Stimulated activated CD8-positive, alpha-beta memory T cell treated with anti-CD3 and anti-CD28 coated beads, Interleukin-12 subunit alpha, Interleukin-12 subunit beta, amount 100 ng/mL, for 1 hour (primary cell): ENCODE measurements around the gene OR9Q1.
"Not testable (repeated sequence)": the region's sequence is repeated elsewhere in the genome, so short reads cannot be mapped to it uniquely, and the experiment has no call there.

ENCODE experiments used
- DNase-seq: peaks from one replicate; pipeline ENCODE4 v3.0.0-alpha.2; 2020; ENCODE audit warnings: low read depth

Gene OR9Q1

DNA sequence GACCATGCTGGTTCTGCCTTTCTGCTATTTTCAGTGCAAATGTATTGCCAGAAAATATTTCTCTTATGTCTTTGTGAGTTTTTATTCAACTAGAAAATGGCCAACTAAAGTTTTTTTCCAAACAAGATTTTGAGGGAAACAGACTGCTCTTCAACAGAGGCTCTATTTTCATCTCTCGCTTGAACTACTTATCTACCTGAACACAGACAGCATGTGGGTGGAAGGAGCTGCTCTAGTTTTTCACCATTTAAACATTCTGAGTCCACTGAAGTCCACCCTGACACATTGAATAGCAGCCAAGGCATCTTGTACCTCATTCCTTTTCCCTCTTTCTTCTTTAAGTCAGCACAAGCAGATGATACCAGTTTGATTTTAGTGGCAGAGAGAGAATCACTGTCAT, 111.5 kb downstream of the OR9Q1 start:
- no peak for DNase-seq

DNA sequence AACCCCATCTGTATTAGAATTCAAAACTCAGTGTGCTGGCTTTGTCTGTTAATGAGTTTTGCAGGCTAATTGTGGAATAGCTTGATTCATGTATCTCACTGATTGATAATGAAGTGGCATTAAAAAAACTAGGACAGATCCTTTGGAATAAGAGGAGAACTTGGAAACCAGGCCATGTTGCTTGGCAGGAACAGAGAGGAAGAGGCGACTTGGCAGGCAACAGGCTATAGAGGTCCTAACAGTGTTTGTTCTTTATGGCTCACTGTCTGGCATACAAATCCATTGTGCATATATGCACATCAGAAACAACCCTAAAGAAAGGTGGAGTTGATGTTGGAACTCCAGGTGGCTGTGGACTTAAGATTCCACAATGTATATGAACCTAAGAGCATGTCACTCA, 119.1 kb downstream of the OR9Q1 start:
- DNase-seq, result no peak

DNA sequence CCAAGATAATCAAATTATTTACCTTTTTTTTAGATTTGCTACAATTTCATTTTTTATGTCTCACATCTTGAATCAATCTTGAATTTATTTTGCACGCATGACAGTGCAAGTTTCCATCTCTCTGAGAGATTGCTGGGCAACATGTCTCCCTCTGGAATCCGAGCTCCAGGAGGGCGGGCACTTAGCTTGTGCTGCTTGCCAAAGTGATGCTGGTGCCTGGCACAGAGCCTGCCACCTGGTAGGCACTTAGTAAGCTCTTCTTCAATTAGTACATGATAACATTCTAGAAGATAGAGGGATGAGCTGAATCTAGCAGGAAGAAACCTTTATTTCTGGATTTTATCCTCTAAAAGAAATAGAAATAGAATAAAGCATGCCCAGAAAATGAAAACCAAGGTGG, 129.1 kb downstream of the OR9Q1 start:
- no peak for DNase-seq

DNA sequence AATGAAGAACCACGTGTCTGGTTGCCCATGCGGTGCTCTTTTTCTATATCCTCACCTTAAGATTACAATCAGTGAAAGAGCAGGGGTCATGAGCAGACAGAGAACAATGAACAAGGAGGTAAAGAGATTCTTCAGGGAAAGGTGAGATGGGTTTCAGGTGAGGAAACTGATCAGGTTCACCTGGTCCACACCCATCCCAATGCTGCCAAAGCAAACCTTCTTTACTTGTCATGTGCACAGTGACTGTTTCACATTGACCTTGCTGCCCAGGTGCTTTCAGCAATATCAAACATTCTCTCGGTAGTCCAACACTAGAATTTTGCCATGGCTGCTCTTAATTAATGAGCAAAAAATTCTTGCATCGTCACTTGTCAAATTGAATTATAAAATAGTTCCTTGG, 140.7 kb downstream of the OR9Q1 start:
- DNase-seq, result no peak

DNA sequence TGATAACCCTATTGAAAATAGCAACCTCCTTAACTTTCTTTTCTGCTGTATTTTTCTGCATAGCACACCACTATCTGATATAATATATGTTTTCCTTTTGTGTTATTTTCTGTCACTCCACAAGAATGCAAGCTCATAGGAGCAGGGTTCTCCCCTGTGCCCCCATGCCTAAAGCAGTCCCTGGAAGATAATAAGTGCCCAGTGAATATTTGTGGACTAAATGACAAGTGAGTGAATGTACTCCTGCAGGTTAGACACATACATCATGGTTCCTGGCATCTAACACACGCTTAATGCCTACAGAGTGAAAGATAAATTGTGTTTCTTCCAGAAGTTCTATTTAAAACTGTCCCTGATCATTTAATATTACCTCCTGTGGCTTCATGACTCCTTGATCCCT, 141.3 kb downstream of the OR9Q1 start:
- DNase-seq, result no peak

DNA sequence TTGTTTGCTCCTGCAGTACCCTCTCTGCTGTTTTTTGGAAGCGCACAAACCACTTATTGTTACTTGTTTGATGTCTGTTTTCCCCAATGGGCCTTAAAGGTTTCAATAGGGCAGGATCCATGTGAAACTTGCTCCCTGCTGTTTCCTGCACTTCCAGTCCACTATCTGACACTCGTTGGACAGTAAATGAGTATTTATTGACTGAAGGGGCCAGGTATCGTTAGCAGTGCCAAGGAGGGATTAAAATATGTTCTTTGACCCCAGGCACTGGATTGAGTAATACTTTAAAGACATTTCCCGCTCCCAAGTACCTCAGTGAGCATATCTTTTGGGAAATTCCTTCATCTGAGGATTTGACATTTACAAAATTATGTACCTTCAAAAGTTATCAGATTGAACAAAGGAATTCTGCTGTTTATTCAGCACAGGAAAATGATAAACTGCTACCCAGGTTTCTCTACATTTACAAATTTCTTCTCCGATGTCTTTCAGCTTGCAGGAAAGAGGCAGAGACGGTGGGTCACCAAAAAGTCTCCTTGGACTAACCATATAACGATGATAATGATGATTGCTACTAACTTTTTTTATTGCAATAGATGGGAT, 141.9 kb downstream of the OR9Q1 start:
- DNase-seq, result no peak

DNA sequence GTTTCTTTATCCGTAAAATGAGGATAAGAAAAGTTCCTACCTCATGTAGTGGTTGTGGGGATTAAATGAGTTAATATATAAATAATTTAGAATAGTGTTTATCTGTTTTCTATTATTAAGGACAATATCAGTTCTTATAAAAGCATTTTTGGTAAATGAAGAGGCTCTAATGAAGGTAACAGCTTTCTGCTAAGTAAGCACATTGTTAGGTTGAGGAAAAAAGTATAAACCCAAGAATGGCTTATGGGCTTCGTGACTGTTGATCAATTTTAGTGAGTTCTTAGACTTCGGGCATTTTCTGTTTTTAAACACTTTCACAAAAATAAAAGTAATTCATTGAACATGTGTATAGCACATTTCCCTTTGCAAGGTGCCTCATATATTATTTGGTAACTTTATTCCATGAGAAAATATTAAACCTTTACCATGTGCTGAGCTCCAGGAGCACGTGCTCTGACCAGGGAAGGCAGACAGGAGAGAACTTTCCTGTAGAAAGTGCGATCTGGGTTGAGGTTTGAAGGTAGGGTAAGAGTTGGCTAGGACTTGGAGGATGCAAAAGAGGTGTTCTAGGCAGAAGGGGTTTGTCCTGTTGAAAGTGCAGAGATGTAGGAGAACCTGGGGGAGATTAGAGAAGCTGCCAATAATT, 153.9 kb downstream of the OR9Q1 start:
- DNase-seq, result no peak

DNA sequence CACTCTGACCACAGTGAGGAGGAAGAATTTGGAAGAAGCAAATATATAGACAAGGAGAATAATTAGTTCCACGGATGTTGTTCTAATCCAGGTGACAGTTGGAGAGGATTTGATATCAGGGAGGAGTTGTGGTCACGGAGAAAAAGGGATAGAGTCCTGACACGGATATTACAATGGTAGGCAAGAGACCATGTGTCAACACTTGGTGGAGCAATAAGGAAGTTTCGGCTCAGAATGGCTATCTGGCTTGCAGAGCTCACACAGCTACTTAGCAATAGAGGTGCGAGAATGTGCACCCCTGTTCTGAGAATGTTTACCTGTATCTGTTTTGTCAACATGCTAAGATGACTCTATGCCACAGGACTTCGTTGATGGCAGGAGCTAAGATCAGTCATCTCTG, 154.8 kb downstream of the OR9Q1 start:
- DNase-seq, result no peak

DNA sequence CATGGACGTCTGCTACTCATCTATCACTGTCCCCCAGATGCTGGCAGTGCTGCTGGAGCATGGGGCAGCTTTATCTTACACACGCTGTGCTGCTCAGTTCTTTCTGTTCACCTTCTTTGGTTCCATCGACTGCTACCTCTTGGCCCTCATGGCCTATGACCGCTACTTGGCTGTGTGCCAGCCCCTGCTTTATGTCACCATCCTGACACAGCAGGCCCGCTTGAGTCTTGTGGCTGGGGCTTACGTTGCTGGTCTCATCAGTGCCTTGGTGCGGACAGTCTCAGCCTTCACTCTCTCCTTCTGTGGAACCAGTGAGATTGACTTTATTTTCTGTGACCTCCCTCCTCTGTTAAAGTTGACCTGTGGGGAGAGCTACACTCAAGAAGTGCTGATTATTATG, 156.0 kb downstream of the OR9Q1 start:
- DNase-seq, result no peak

DNA sequence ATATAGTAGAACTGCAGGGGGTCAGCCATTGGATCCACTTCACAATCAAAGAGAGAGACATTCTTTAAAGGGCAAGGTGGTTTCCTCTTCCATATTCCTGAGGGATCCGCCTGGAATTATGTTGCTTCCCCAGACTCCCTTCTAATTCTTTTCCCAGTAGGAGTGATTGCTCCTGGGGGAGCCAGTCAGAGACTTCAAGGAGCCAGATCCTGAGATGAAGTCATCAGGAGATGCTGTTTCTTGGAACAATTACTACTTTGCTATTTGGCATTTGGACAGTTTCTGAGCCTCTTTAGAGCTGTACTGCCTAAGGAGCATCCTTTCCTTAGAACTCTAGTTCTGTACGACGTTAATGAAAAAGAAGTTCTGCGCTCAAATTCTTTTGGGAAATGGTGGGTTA, 163.3 kb downstream of the OR9Q1 start:
- no peak for DNase-seq

DNA sequence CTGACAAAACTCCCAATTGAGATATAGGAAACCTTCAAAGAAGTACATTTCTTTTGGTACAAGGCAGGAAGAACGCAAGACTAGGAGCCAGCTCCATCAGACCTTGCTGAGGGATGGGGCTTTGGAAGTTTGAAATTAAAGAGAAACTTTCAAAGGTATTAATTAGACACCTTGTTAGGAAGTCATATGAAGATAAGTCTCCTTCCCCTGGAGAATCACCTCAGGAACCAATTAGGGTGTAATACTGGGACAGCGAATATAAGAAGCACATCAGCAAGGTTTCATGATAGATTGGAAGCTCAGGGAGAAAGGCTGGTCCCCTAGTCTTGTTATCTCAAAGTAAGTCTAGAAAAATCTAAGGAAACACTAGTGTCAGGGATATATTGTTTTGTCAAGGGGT, 165.1 kb downstream of the OR9Q1 start, which contains the start of gene OR9Q2:
TSS of gene OR9Q2 (plus strand) at position 301 of the 400 bp plus-strand sequence. CDS start 1,421 bp downstream, outside the sequence.
- no peak for DNase-seq

DNA sequence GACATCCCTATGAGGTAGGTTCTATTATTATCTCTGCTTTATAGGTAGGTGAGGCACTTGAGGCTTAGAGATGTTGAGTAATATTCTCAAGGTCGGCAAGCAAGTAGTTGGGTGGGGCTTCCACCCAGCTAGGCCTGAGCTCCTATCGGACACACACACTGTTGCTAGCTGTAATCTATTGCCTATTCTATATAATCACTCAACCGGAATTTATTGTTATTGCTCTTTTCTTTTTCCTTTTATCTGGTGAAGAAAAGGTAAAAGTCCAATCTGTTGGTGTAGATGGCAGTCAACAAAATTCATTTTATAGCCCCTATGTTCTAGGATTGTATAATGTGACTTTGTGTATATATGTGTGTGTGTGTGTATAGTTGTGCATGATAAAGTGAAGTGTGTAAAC, 168.5 kb downstream of the OR9Q1 start:
- DNase-seq, result no peak

DNA sequence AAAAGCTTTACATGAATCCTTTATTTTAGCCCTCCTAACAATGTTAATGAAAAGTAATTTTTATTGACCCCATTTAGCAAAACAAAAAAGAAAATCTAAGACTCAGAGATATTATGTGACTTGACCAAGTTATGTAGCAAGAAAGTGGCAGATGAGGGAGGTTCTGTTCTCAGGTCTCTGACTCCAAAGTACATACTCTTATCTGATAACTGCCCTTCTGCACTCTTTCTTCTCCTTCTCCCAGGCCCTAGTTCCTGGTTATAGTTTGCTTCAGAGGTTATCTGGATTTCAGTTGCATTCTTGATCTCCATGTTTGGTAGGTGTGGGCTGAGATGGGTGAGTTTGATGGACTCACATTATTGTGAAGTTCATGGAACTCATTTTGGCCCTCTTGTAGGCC, 169.7 kb downstream of the OR9Q1 start:
- no peak for DNase-seq

DNA sequence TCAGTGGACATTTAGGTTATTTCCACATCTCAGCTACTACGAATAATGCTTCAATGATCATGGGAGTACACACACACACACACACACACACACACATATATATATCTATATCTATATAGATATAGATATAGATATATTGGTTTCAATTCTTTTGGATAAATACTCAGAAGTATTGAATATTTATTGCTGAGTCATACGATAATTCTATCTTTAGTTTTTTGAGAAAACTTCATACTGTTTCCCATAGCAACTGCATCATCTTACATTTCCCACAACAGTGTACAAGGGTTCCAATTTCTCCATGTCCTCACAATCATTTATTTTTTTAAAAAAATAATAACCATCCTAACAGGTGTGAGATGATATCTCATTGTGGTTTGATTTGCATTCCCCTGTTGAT, 172.3 kb downstream of the OR9Q1 start:
- no peak for DNase-seq

DNA sequence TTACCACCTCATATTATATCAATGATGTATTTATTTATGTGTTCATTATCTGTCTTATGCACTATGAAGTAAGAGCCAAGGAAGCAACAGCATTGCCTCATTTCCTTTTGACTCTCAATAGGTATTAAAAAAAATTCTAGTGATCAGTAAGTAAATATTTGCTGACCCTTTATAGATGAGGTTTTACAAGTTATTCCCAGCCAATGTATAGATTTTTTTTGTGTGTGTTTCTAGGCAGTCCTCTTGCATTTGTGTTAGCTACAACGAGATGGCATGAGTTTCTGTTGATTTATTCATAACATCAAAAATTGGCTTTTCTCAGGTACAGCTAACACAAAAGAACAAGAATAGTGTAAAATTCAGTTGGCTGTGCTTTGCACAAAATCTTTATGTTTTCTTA, 175.6 kb downstream of the OR9Q1 start:
- no peak for DNase-seq

DNA sequence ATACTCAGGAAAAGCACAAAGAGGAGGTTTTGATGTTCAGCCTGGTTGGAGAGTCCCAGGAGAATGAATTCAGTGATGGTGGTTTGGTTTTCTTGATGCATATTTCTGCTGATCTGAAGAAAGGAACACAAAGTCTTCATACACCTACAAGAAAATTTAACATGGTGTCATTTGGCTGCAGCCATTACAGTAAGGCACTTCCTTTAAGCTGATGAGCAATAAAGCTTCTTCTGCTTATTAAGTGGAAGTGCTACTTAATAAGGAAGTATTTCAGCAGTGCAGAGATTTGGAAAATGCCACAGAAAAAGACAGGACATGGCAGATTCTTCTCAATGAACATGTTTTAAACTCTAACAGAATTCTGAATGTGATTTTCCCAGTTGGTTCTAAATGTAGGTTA, 180.4 kb downstream of the OR9Q1 start, which contains the start of gene OR1S2:
TSS of gene OR1S2 (minus strand) at position 101 of the 400 bp plus-strand sequence. CDS start at position 101, 0 bp downstream.
- DNase-seq, result no peak

DNA sequence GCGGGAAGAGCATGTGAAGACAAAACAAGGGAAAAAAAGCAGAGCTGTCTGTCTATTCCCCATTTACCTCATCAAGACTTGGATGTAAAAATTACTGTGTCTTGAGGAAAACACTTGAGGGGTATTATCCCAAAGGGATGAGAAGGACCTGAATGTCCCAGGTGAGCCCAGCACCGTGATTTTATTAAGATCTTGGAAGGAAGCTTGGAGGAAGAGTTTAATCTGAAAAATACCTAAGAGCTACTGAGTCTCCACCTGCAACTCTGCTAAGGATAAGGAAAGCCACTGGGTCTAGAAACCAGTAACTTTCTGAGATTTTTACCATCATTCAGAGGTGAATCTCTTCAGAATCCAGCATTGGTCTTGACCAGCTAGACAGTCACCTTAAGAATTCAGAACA, 188.7 kb downstream of the OR9Q1 start, which contains the start of gene OR1S1:
TSS of gene OR1S1 (plus strand) at position 301 of the 400 bp plus-strand sequence.
- not testable (repeated sequence) for DNase-seq

DNA sequence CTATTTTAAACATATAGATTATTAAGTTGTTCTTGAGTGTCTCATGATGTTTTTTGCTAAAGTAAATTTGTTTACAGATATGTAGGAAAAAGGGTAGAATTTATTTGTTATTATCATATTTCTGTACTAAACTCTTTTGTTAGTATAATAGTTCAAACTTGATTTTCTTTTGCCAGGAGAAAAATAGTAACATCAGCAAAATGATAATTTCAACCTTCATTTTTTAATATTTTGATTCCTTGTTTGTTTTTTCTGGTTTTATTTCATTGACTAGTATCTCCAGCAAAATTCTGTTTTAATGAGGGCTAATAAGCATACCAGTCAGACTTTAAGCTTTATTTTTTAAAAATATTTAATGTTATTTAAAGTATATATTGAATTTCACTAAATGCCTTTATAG, 192.8 kb downstream of the OR9Q1 start:
- DNase-seq, result no peak

DNA sequence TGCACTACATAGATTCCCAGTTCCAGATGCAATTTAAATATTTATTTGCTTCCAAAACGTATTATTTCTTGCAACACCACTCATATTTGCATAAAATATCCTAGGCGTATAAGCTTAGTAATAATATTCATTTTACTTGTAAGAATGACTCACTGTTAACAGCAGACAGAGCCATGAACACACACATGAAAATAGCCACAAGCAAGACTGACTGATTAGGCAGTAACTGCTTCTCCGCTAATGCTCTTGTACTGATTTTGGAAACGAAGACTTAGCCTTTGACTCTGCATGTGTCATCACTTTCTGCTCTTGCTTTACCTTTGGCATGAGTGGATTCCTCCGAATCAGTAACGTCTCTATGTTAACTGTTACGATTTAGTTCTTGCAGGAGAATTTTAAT, 199.0 kb downstream of the OR9Q1 start:
- DNase-seq, result no peak

DNA sequence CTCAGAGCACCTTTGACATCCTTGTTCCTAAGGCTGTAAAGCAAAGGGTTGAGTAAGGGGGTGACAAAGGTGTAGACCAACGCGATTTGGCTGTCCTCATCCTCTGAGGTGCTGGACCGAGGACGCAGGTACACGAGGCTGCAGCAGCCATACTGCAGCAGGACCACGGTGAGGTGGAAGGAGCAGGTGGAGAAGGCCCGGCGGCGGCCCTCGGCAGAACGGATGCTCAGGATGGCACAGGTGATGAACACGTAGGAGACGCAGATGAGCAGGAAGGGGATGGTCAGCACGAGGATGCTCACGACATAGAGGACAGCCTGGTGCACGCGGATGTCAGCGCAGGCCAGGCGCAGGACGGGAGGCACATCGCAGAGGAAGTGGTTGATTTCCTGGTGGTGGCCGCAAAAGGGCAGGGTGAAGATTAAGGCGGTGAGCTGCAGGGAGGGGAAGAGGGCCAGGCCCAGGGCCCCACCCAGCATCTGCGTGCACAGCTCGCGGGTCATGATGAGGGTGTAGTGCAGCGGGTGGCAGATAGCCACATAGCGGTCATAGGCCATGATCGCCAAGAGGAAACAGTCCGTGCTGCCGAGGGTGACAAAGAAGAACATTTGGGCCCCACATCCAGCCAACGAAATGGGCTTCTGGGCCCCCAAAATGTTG, 204.4 kb downstream of the OR9Q1 start:
- no peak for DNase-seq
